ENCODE results near the gene OR8B8. TPM values are rescaled to one million over a fixed set of nuclear protein-coding genes. Genes with fewer than 3 reads are reported as not detected.

The OR8B8 gene
- not detected for total RNA-seq
- not detected for total RNA-seq (2013)

- no peaks in the 10 kb centered on the region for H3K9me3 ChIP-seq (ENCODE audit: control insufficient read depth, insufficient read depth, low read length)
- Mint-ChIP-seq H3K36me3 (no peaks in the 10 kb centered on the region), H3K4me1 (no peaks in the 10 kb centered on the region), H3K9me3 (peaks cover 0 to 3% of the 10 kb centered on the region in 2 donors), H3K27ac (no peak within 1 kb of the TSS), H3K4me3 (no peak within 1 kb of the TSS), H3K27me3 (ENCODE audit: low read depth in 2 of 2) (peaks cover 3 to 8% of the 10 kb centered on the region in 2 donors)
- no peak within 1 kb of the TSS for H3K27ac ChIP-seq (ENCODE audit: low read length)
- DNase-seq (no peak), ATAC-seq (no peak)
- H3K4me3 ChIP-seq (ENCODE audit: low read length) = no peak within 1 kb of the TSS
- TF ChIP-seq CTCF (IDR thresholded peaks at IDR 0.05) = no peak
- no peaks in the 10 kb centered on the region for H3K36me3 ChIP-seq (ENCODE audit: control insufficient read depth, insufficient read depth, low read length)
- no peaks in the 10 kb centered on the region for H3K4me1 ChIP-seq (ENCODE audit: control insufficient read depth, insufficient read depth, low read length)
- no peaks in the 10 kb centered on the region for H3K27me3 ChIP-seq (ENCODE audit: control insufficient read depth, insufficient read depth, low read length)
- intact Hi-C loops (cut with micrococcal nuclease) = no loop called here
- 100% methylated on average over 1 of the region's 1 CpG for WGBS (ENCODE audit: insufficient coverage)
Measured at GRCh38 chr11:124445646-124446150, at the start of gene OR8B8. OR8B8 (minus strand) TSS chr11:124445696; CDS start chr11:124441085, 4,611 bp downstream.

GRCh38 chr11:124493016-124493655, 47.6 kb upstream of the OR8B8 start:
- DNase-seq (no peak), ATAC-seq (peak in 1 of 3 donors; percentile 21)
- Histone ChIP-seq H3K9me3 (ENCODE audit: control insufficient read depth, insufficient read depth, low read length) (no peaks in the 10 kb centered on the region), H3K27me3 (ENCODE audit: control insufficient read depth, insufficient read depth, low read length) (no peaks in the 10 kb centered on the region), H3K4me3 (ENCODE audit: low read length) (no peak overlapping the region), H3K27ac (ENCODE audit: low read length) (no peak overlapping the region), H3K4me1 (ENCODE audit: control insufficient read depth, insufficient read depth, low read length) (no peaks in the 10 kb centered on the region), H3K36me3 (ENCODE audit: control insufficient read depth, insufficient read depth, low read length) (no peaks in the 10 kb centered on the region)
- 89% methylated on average over 4 of the region's 4 CpGs for WGBS (ENCODE audit: insufficient coverage)
- Mint-ChIP-seq H3K4me1 (no peaks in the 10 kb centered on the region), H3K27ac (no peak overlapping the region), H3K9me3 (peaks cover 0 to 2% of the 10 kb centered on the region in 2 donors), H3K36me3 (no peaks in the 10 kb centered on the region), H3K4me3 (no peak overlapping the region), H3K27me3 (ENCODE audit: low read depth in 2 of 2) (no peaks in the 10 kb centered on the region)
- TF ChIP-seq CTCF (IDR thresholded peaks at IDR 0.05) = no peak
- intact Hi-C loops (cut with micrococcal nuclease) = no loop called here

GRCh38 chr11:124483422-124483821, 37.9 kb upstream of the OR8B8 start:
- peaks cover 10 to 50% of the 10 kb centered on the region in 2 donors for H3K27me3 Mint-ChIP-seq (ENCODE audit: low read depth in 2 of 2)

More at GRCh38 chr11:124483422-124483821, 37.9 kb upstream of the OR8B8 start:
- Histone ChIP-seq H3K4me3 (ENCODE audit: low read length) (no peak overlapping the region), H3K36me3 (ENCODE audit: control insufficient read depth, insufficient read depth, low read length) (no peaks in the 10 kb centered on the region), H3K27ac (ENCODE audit: low read length) (no peak overlapping the region), H3K4me1 (ENCODE audit: control insufficient read depth, insufficient read depth, low read length) (no peaks in the 10 kb centered on the region), H3K9me3 (ENCODE audit: control insufficient read depth, insufficient read depth, low read length) (no peaks in the 10 kb centered on the region), H3K27me3 (ENCODE audit: control insufficient read depth, insufficient read depth, low read length) (no peaks in the 10 kb centered on the region)
- H3K4me1 Mint-ChIP-seq = peaks cover 12% of the 10 kb centered on the region in 2 donors
- no peak overlapping the region for H3K27ac Mint-ChIP-seq
- ATAC-seq = no peak
- intact Hi-C loops (cut with micrococcal nuclease) = no loop called here
- no peak for TF ChIP-seq CTCF (IDR thresholded peaks at IDR 0.05)
- WGBS (ENCODE audit: insufficient coverage) = 83% methylated on average over 4 of the region's 4 CpGs
- no peaks in the 10 kb centered on the region for H3K36me3 Mint-ChIP-seq
- no peak overlapping the region for H3K4me3 Mint-ChIP-seq
- no peak for DNase-seq
- H3K9me3 Mint-ChIP-seq = no peaks in the 10 kb centered on the region
